ENCODE measurements around the gene PCSK1.

- no peak for TF ChIP-seq CTCF (IDR thresholded peaks at IDR 0.05; ENCODE audit: extremely low read depth in 1 of 2, insufficient read depth in 1 of 2, low read depth in 1 of 2, low read length in 2 of 2)
- no peak for TF ChIP-seq MAX (IDR thresholded peaks at IDR 0.05; ENCODE audit: insufficient read depth, insufficient read length)
- no peak for TF ChIP-seq POLR2A (IDR thresholded peaks at IDR 0.05; ENCODE audit: low read depth, low read length)
- no peak for TF ChIP-seq EZH2 (IDR thresholded peaks at IDR 0.05; ENCODE audit: borderline replicate concordance, low read depth, low read length, severe bottlenecking)
- no peak for TF ChIP-seq JUN (IDR thresholded peaks at IDR 0.05; ENCODE audit: borderline replicate concordance, insufficient read depth, insufficient read length, low read depth)
- no peak for TF ChIP-seq POLR2AphosphoS5 (IDR thresholded peaks at IDR 0.05; ENCODE audit: insufficient read depth, low read depth, low read length)
- no peak for TF ChIP-seq FOS (IDR thresholded peaks at IDR 0.05; ENCODE audit: borderline replicate concordance, insufficient read depth, low read length)
- TF ChIP-seq MYC (IDR thresholded peaks at IDR 0.05; ENCODE audit: low read depth, low read length) = no peak
- no peak for TF ChIP-seq GATA2 (IDR thresholded peaks at IDR 0.05; ENCODE audit: insufficient read depth, insufficient read length, low read depth, low read length)
These were observed 17.2 kb downstream of the PCSK1 start for GRCh38 chr5:96415897-96416296.
